GM18861 (cell line): Measurements from ENCODE around the gene SFRP5.

Experiments used
- ATAC-seq: cut with Tn5 transposase; IDR thresholded peaks from one replicate; pipeline ENCODE4 v1.9.1; 2021; ENCODE audit not compliant: unreplicated experiment

The SFRP5 gene, protein sequence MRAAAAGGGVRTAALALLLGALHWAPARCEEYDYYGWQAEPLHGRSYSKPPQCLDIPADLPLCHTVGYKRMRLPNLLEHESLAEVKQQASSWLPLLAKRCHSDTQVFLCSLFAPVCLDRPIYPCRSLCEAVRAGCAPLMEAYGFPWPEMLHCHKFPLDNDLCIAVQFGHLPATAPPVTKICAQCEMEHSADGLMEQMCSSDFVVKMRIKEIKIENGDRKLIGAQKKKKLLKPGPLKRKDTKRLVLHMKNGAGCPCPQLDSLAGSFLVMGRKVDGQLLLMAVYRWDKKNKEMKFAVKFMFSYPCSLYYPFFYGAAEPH

DNA sequence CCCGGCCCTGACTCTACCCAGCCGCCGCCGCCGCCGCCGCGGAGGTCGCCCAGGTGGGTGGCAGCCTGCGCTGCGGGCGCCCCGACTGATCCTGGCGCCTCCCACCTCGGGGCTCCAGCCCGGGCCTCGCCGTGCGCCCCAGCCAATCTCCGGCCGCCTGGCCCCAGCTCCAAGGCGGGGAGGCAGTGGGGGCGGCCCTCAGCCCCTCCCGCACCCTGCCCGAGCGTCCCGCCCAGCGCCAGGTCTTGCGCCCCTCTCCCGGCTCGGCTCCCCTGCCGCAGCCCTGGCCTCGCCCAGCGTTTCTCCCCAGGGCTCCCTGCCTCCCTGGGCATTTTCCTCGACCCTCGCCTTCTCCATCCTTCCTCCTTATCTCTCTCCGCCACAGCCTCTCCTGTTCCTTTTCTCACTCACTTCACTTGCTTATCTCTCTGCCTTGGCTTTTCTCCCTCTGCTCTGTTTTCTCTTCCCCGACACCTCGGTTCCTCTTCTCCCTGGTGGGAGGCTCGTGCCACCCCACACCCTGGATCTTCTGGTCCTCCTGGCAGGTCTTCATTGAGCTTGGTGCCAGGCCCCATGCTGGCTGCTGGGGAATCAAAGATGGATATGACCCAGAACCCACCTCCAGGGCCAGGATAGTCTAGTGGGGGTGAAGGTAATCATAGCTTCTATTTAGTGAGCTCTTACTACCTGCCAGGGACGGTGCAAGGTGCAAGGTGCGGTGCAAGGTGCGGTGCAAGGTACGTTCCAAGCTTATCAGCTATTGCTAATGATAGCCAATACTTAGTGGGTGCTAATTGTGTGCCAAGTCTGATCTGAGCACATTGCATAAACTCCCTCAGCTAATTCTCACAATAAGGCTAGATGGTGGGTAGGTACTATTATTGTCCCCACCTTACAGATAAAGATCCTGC is at the start of gene SFRP5:
Gene SFRP5 (minus strand): TSS at position 87 of the 911 bp plus-strand sequence. CDS start 166 bp downstream, outside the sequence.
- ATAC-seq: no peak

DNA sequence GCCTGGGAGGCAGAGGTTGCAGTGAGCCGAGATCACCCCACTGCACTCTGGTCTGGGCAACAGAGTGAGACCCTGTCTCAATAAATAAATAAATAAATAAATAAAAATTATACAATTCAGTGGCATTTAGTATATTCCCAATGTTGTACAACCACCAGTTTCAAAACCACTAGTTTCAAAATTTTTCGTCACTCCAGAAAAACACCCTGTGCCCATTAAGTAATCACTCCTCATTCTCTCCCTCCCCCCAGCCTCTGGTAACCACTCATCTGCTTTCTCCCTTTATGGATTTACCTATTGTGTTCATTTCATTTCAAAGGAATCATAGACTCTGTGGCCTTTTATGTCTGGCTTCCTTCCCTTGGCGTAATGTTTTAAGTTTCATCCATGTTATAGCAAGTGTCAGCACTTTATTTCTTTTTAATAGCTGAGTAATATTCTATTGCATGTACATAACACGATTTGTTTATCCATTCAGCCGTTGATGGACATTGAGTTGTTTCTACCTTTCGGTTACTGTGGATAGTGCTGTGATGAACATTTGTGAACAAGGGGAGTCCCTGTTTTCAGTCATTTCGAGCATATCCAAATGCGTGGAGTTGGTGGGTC is 48.4 kb upstream of the SFRP5 start:
- ATAC-seq: no peak

DNA sequence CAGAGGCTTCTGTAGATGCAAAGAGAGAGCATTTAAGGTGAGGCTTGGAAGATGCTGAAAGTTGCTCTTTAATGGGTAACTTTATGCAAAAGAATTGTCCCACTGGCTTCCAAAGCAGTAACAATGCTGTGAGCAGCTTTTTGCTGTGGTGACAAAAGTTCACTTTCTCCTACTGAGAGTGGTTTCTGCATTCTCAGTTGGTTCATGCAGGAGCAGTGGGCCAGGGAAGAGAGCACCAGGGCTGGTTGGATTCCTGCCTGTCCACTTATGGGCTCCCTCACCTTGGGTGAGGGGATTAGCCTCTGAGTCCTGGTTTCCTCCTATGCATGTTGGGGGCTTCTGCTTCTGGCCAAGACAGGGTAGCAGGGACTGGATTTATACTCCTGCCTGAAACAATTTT is 46.8 kb upstream of the SFRP5 start:
- ATAC-seq: no peak

DNA sequence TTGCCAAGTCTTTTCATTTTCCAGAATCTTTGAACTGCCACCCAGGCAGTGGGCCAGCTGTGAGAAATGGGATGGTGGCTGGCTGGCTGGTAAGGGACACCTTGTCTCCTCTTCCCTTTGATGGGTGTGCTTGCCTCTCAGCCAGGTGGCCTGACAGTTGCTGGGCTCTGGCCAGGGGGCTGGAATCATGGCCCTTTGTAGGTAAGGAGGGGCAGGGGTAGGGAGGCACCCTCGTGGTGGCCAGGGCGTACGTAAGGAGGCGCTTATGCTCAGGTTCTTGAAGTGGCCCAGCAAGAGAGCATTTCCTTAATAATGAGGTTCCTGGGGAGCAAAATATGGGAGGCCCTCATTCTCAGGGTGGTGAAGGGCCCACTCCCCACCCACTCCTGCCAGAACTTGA is 44.8 kb upstream of the SFRP5 start:
- ATAC-seq: no peak

DNA sequence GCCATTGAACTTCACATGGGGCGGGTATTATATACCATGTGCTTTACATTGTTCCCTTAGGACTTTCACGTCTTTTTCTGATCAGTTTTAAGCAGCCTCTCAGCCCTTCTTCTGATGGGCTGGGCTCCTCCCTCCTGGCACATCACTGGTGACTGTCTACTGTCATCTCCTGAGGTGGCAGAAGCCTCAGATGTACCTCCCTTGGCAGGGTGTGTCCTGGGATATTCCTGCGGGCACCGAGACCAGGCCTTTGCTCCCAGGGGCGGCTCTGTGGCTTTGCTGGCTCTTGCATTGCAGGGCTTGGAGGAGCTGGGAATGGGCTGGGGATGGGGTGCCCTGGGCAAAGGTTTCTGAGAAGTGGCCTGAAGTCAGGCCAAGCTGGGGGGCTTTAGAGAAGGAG is 43.2 kb upstream of the SFRP5 start:
- no peak for ATAC-seq

DNA sequence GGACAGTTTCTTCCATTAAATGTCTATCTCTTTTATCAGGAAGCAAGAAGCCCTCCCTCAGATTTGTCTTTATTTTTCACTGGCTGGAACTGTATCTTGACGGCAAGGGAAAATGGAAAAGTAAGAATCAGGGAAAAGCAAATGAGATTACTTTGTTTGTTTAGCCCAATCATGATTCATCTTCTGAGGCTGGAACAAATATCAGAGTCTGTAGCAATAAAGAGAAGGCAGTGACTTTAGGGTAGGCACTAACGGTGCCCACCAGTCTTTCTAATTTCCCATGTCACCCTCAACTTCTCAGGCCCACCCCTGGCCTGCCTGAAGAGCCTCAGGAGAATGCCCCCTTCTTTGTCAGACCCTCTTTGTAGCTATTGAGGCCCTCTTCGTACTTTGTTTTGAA is 41.5 kb upstream of the SFRP5 start:
- no peak for ATAC-seq

DNA sequence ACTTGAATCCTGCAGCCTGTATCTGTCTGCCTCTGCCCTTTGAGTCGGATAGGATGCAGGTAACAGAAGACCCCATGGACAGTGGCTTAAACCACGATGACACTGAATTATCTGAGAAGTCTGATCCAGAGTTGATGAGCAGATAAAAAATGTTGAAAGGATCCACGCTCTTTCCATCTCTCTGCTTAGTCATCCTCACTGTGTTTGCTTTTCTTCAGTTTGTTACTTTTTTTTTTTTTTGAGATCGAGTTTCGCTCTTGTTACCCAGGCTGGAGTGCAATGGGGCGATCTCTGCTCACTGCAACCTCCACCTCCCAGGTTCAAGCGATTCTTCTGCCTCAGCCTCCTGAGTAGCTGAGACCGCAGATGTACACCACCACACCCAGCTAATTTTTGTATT is 40.9 kb upstream of the SFRP5 start:
- ATAC-seq: no peak

DNA sequence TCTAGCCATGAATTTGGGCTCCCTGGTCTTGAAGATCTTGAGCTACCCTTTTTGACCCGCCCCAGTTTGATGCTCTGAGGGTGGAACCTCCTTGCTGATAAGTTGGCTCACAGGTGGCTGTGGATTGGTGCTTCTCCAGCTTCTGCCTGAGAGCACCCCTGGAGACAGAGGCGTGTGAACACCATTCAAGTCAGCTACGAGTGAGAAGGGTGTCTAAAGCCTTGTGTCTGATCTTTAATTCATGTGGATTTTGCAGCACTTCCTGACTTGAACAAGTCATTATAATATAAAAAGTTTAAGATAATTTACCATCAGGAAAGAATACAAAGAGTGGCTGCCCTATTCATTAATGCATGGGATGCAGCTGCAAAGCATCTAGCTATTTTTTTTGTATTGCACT is 40.2 kb upstream of the SFRP5 start:
- ATAC-seq: no peak

DNA sequence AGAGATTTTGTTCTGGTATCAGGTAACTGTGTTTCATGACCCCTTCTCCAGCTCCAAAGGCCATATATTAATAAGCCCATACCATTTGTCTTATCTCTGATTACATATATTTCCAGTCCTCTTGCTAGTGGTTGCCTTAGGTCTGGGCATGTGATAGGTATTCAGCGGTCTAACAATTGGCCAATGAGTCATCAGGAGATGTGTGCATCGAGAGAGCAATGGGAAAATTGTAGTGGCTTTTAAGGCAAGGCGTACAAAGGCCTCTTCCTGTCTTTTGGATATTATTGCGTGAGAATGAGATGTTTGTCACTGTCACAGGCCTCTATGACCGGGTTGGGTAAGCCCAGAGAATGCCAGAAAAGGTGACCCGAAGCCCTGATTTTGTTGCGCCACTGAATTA is 38.6 kb upstream of the SFRP5 start:
- no peak for ATAC-seq

DNA sequence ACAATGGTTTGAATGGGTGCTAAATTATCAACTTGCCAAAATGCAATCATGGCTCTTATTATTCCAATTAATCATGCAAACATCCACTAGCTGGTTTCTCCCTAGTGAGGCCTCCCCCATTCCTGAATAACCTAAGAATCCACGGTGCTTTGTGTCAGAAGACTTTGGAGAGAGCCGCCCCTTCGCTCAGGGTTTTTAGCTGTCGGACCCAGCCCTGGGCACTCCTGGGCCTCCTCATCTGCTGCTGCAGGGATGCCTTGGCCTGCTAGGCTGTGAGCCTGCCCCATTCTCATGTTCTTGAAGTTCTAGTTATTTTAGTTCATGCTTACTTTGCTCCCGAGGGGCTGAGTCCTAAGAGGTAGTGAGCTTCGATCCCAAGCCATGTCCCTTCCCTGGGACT is 34.1 kb upstream of the SFRP5 start:
- ATAC-seq: no peak

DNA sequence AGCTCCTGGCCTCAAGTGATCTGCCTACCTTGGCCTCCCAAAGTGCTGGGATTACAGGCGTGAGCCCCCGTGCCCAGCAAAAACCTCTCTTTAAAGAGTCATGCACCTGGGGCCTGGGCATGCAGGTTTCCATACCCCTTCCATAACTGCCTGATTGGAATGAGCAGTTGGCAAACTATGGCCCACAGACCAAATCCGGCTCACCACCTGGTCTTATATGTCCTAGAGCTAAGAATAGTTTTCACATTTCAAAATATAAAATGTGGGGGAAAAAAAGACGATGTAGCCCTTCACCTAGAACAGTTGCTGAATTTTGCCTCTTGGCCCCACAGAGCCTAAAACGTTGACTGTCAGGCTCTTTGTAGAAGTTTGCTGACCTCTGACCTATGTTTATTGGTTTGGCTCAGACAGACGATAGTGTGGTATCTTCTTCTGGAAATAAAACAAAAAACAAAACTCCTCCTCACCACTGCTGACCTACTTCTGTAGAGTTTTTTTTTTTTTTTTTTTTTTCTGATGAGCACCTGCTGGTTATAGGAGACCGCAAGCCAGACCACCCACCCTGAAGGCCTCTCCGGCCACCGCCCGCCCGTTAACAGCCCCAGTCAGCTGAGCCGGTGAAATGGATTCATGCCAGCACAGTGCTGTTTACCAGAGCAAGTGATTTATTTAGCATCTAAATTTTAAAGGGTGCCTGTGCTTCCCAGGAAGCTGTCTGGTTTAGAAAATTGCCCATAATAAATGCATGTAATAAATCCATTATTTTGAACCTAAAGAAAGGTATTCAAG is 33.5 kb upstream of the SFRP5 start:
- no peak for ATAC-seq

DNA sequence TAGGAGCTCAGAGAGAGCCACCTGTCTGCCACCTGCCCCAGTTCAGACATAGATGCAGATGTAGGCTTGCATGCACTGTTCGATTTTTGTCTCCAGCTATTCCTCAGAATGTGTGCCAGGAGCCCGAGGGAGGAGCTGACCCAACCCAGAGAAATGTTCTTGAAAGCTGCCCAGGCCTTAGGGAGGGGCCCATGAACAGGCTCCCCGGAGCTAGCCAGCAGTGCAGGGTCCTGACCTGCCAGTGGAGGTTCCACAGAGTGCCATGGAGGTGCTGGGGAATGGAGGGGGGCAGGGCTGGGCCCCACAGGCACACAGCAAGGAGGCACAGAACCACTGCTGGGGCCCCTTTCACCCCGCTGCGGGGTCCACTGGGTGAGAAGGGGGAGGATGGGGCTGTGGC is 29.6 kb upstream of the SFRP5 start:
- ATAC-seq: no peak

DNA sequence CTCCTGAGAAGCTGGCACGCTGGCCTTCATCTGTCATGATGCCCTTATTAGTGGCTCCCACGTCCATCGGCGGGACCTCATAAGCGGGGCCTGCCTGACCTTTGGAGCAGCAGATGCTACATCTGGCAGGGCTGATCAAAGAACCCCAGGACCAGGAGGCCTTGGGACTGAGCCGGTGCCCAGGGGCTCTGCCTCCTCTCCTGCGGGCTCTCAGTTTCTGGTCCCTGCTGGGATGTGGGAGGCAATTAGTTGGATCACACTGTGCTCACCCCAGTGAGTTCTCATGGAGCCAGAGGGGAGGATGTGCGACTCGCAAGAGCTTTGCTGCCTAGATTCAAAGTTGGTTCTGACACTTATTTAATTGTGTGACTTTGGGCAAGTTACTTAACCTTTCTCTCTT is 28.7 kb upstream of the SFRP5 start:
- no peak for ATAC-seq

DNA sequence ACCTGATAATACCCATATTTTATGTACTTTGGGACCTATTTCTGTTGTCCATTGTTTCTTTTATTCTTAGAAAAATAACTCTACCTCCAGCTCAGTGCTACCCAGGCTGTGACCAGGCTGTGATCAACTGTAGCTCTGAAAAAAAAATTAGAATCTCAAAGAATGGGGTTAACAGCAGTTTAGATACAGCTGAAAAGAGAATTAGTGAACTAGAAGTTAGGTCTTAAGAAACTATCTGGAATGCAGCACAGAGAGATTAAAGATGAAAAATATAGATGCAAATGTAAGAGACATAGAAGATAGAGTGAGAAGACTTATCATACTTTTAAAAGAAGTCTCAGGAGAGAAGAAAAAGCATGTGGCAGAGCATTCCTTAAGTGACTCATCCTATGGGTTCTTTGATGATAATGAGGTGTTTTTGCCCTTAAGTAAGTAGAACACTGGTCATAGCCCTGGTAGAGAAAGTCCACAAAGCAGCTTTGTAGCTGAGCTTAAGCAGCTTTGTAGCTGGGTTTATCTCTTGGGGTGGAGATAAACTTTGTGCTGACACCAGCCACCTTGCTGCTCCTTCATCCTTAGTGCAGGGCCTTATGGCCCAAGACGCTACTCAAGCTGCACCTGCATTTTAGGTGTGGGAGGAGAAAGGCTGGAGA is 27.3 kb upstream of the SFRP5 start:
- no peak for ATAC-seq

DNA sequence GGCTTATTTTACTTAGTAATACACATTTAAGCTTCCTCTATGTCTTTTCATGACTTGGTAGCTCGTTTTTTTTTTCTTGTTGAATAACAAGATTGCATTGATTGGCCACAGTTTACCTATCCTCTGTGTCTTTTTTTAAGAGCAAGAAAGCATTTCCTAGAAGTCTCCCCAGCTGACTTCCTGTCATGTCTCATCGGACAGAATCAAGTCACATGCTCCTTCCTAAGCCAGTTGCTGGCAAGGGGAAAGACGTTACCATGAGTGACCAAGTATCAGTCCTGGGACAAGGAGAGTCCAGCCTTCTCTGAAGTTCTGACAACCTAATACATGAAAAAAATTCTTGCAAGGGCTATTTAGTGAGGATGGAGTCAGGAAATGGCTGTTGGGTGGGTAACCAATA is 24.9 kb upstream of the SFRP5 start:
- ATAC-seq: no peak

DNA sequence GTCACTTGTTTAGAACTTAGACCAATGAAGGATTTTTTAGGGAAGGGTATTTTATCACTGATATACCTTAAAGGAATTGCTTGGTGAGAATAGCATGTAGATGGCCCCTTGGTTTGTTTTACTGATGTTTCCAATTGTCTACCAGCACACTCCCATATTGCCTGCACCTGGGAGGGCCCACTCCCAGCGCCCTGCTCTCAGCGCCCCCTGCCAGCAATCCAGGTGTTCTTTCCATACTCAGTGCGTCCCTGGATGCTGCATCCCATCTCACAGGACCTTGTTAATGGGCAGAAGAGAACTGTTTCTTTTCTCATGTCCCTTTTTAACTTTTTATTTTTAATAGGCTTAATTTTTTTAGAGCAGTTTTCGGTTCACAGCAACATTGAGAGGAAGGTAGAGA is 24.1 kb upstream of the SFRP5 start:
- ATAC-seq: no peak

DNA sequence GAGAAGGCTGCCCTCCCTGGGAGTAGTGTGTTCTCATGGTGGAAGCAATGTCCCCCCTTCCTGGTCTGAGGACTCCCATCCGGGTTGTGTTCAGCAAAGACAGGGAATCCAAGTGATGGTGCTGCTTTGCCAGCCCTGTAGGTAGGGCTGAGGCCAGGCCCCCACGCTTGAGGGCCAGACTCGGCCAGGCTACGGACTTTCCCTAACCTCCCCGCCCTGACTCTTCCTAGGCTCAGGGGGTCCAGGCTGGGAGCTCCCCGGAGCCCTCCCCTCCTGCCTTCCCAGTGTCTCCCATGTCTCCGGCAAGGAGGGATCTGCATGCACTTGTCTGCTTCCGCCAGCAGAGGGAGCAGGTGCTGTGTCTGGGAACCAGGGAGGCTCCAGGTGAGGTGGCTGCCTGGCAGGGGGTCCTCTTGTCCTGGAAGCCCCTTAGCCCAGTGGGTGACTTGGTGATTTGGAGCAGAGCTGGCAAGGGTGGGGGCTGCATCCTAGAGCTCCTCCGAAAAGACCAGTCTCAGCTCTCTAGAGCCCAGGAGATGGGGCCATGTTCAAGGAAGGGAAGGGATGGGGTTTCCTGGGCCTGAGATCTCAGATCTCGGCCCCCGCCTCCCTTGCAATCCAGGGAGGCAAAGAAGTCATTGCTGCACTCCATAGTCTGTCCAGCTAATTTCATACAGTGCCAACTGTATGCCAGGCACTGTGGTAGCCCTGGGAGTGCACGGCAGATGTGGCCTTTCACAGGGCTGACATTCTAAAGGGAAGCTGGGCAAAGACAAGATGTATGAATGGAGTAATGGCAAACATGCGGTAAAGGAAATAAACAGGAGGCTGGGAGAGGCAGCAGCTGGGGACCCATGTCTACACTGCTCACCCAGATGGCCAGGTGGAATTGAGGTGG is 20.3 kb upstream of the SFRP5 start:
- ATAC-seq: no peak

DNA sequence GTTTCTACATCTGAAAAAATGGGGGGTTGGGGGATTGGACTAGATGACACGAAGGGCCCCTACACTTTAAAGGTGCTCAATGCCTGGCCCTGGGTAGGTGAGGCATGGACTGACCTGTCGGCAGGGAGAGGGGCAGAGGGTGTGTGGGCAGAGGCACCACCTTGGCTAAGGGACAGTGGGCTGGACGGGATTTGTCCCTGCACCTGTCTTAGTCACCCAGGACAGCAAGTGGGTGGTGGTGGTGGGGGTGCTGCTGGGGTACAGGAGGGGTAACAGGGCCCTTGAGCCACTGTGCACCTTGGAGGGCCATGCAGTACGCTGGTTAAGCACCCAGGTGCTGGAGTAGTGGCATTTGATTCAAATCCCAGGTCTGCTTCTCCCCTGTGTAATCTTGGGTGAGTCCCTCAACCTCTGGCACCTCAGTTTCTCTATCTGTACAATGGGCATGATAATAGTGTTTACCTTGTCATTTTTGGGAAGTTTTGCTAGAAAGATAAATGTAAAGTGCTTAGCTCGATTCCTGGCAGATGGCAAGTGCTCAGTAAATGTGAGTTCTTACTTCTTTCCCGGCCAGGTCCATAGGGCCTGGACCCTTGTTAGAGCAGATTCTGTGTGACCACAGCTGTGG is 18.1 kb upstream of the SFRP5 start:
- ATAC-seq: no peak
